Peyer's patch (tissue), 4 donors: ENCODE results near the gene OXCT1. TPM values are rescaled to one million over a fixed set of nuclear protein-coding genes. Genes with fewer than 3 reads are reported as not detected.

ENCODE experiments used
- DNase-seq, 3 donors: peaks; one replicate each; pipeline ENCODE4 v3.0.0-alpha.2; 2017 to 2019
- H3K27ac ChIP-seq, 4 donors: fragments of 200-600 bp; sonication (generic); one replicate each; pipeline ENCODE4 v1.5.1; 2016 to 2019
- H3K27me3 ChIP-seq, 2 donors: fragments of 200-600 bp; sonication (generic); one replicate each; pipeline ENCODE4 v1.5.1; 2019
- H3K36me3 ChIP-seq, 3 donors: fragments of 200-600 bp; sonication (generic); one replicate each; pipeline ENCODE4 v1.5.1; 2016 to 2019
- H3K4me1 ChIP-seq, 4 donors: fragments of 200-600 bp; sonication (generic); one replicate each; pipeline ENCODE4 v1.5.1; 2016 to 2019
- H3K4me3 ChIP-seq, 4 donors: fragments of 200-600 bp; sonication (generic); 1 replicate in 3 of 4; 2 replicates in 1 of 4; pipeline ENCODE4 v1.5.1; 2016 to 2019; ENCODE audit warnings: mild to moderate bottlenecking in 1 of 4
- H3K9me3 ChIP-seq, 4 donors: fragments of 200-600 bp; sonication (generic); one replicate each; pipeline ENCODE4 v1.5.1; 2016 to 2019; ENCODE audit warnings: mild to moderate bottlenecking in 1 of 4
- POLR2A ChIP-seq, 2 donors: fragments of 450-650 bp; IDR thresholded peaks; one replicate each; pipeline ENCODE4 v1.5.1; 2017; ENCODE audit warnings: antibody characterized with exemption in 2 of 2, mild to moderate bottlenecking in 2 of 2, moderate library complexity in 2 of 2
- total RNA-seq, 4 donors: library from RNA; depleted of rRNA; stranded (reverse); fragments of >200 nt; gene quantifications; one replicate each; pipeline ENCODE4 v1.1.0, GENCODE V29; 2016
- TF ChIP-seq, protein P1 (sequence below), 6 experiments: fragments of 450-650 bp in 4 of 6; fragments of 200-600 bp in 2 of 6; sonication (generic) in 1 of 6; IDR thresholded peaks; one replicate each; pipeline ENCODE4 v1.5.1; 2017 to 2019; ENCODE audit warnings: antibody characterized with exemption in 6 of 6, mild to moderate bottlenecking in 3 of 6, moderate library complexity in 1 of 6

OXCT1 gene
- total RNA-seq, 4 donors from 2014 or later = 6.0 to 19.8 (median 10.0) TPM

DNA sequence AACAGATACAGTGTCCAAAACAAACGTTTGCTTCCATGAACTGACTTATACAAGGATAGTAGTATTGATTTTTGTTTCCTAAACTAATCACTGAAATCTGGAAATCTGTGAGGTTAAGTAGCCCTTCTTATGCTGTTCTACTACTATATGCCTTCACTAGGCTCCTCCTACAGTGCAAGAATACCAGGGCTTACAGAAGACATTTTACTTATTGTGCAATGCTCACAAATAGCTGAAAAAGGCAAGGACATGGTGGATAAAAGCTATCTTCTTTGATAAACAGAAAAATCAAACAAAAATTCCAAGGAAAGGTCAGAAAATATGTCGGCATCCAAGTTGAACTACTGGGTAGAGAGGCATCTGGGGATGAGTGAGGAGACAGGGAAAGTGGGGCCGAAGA, 61.9 kb downstream of the OXCT1 start:
- no peaks in the 10 kb centered on the region for H3K36me3 ChIP-seq
- TF ChIP-seq, protein P1, sequence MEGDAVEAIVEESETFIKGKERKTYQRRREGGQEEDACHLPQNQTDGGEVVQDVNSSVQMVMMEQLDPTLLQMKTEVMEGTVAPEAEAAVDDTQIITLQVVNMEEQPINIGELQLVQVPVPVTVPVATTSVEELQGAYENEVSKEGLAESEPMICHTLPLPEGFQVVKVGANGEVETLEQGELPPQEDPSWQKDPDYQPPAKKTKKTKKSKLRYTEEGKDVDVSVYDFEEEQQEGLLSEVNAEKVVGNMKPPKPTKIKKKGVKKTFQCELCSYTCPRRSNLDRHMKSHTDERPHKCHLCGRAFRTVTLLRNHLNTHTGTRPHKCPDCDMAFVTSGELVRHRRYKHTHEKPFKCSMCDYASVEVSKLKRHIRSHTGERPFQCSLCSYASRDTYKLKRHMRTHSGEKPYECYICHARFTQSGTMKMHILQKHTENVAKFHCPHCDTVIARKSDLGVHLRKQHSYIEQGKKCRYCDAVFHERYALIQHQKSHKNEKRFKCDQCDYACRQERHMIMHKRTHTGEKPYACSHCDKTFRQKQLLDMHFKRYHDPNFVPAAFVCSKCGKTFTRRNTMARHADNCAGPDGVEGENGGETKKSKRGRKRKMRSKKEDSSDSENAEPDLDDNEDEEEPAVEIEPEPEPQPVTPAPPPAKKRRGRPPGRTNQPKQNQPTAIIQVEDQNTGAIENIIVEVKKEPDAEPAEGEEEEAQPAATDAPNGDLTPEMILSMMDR (IDR thresholded peaks at IDR 0.05) = no peak
- H3K4me3 ChIP-seq = no peak overlapping the region
- no peaks in the 10 kb centered on the region for H3K4me1 ChIP-seq
- no peaks in the 10 kb centered on the region for H3K27me3 ChIP-seq
- no peak for DNase-seq
- H3K27ac ChIP-seq = no peak overlapping the region
- no peaks in the 10 kb centered on the region for H3K9me3 ChIP-seq

DNA sequence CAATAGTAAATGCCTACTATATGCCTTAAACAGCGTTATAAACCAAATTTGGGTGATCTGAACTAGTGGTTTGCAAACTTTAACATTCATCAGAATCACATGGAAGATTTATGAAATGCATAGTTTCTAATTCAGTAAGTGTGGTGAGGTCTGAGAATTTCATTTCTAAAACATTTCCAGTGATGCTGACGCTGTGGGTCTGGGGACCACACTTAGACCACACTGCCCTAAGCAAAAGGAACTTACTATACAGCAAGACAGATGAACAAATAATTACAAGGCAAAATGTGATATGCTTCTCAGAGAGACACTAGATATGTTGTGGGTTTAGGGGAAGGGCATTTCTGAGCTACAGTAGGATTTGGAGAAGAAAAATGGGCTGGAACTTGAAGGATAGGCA, 72.6 kb downstream of the OXCT1 start:
- Histone ChIP-seq H3K4me1 (no peaks in the 10 kb centered on the region), H3K27ac (no peak overlapping the region), H3K4me3 (no peak overlapping the region), H3K36me3 (peaks cover 0 to 12% (median 0%) of the 10 kb centered on the region in 3 donors), H3K27me3 (no peaks in the 10 kb centered on the region), H3K9me3 (no peaks in the 10 kb centered on the region)
- TF ChIP-seq, protein P1 (IDR thresholded peaks at IDR 0.05) = no peak
- TF ChIP-seq POLR2A (IDR thresholded peaks at IDR 0.05) = no peak
- no peak for DNase-seq

DNA sequence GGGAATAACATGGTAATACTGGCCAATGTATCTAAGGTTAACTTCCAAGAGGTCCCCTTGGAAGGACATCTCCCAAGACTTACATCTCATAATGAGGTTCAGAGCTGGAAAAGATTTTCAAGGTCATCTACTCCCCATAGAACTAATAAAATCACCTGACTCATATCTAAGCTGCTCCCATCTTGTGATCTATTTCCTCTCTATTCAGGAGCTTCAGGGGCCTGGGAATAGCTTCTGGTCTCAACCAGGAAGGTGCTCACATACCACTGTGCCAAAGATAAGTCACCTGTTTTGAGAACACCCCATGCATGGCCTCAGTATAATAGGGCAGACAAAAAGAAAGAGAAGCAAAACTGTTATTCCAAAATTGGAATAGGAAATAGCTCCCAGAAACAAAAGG, 74.2 kb downstream of the OXCT1 start:
- H3K4me3 ChIP-seq = no peak overlapping the region
- DNase-seq = no peak
- peaks cover 0 to 12% (median 0%) of the 10 kb centered on the region in 3 donors for H3K36me3 ChIP-seq
- no peak overlapping the region for H3K27ac ChIP-seq
- H3K4me1 ChIP-seq = no peaks in the 10 kb centered on the region
- H3K27me3 ChIP-seq = no peaks in the 10 kb centered on the region
- TF ChIP-seq, protein P1 (IDR thresholded peaks at IDR 0.05) = no peak
- TF ChIP-seq POLR2A (IDR thresholded peaks at IDR 0.05) = no peak
- no peaks in the 10 kb centered on the region for H3K9me3 ChIP-seq

DNA sequence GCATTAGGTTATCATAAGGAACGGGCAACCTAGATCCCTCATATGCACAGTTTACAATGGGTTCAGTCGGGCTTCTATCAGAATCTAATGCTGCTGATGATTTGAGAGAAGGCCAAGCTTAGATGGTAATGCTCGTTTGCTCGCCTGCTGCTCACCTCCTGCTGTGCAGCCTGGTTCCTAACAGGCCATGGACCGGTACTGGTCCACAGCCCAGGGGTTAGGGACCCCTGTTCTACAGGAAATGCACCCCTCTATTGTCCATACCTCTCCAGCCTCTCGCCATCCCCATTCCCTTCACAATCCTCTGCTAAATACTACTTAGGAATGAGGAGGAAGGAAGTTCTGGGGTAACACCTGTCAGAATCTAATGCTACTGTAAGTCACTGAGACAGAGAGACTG, 75.1 kb downstream of the OXCT1 start:
- Histone ChIP-seq H3K9me3 (no peaks in the 10 kb centered on the region), H3K36me3 (peaks cover 0 to 3% (median 0%) of the 10 kb centered on the region in 3 donors), H3K4me1 (no peaks in the 10 kb centered on the region), H3K4me3 (no peak overlapping the region), H3K27ac (no peak overlapping the region), H3K27me3 (no peaks in the 10 kb centered on the region)
- no peak for DNase-seq
- no peak for TF ChIP-seq POLR2A (IDR thresholded peaks at IDR 0.05)
- TF ChIP-seq, protein P1 (IDR thresholded peaks at IDR 0.05) = no peak

DNA sequence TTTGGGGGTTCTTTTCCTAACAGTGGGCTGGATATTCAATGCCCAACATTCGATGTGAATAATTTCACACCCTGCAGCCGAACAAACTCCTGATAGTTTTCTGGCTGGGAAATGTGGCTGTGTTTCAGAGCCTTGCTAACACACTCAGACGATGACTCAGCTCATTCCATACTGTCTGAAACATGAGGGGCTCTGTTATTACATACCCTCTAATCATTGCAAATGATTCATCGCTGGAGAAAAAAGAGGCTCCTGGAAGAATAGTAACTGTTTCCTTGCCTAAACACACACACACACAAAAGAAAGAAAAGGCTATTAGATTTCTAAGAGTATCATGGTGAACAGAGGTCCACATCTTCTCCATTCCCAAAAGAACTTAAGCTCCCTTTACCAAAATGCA, 75.8 kb downstream of the OXCT1 start:
- no peak for DNase-seq
- H3K27ac ChIP-seq = no peak overlapping the region

More for the DNA sequence above, 75.8 kb downstream of the OXCT1 start:
- no peaks in the 10 kb centered on the region for H3K27me3 ChIP-seq
- no peaks in the 10 kb centered on the region for H3K36me3 ChIP-seq
- no peak overlapping the region for H3K4me3 ChIP-seq
- no peaks in the 10 kb centered on the region for H3K4me1 ChIP-seq
- TF ChIP-seq POLR2A (IDR thresholded peaks at IDR 0.05) = no peak
- TF ChIP-seq, protein P1 (IDR thresholded peaks at IDR 0.05) = no peak
- no peaks in the 10 kb centered on the region for H3K9me3 ChIP-seq
